ENCODE results near the gene NCAPD2. TPM values are rescaled to one million over a fixed set of nuclear protein-coding genes. Genes with fewer than 3 reads are reported as not detected.

Gene NCAPD2
- total and polyA plus RNA-seq, 7 donors: 3.9 to 13.4 (median 10.1) TPM

DNA sequence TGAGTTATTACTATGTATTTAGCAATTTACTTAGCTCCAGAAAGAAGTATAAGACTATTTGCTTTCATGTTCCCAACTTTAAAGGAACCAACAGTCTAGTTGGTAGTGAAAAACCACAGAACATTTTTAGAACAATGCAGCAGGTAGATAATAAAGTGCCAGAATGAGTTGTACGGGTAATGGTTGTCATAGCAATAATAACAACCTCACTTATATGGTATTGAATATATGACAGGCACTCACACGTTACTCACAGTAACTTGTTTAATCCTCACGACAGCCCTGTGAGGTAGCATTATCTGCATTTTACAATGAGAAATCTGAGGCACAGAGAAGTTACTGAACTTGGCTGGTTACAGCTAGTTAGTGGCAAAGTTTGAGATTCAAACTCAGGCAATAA is 29.8 kb downstream of the NCAPD2 start:
- peaks cover 18 to 100% of the 10 kb centered on the region in 2 donors for H3K36me3 ChIP-seq (ENCODE audit: insufficient read depth in 1 of 2, low read depth in 1 of 2)
- TF ChIP-seq, protein P1, sequence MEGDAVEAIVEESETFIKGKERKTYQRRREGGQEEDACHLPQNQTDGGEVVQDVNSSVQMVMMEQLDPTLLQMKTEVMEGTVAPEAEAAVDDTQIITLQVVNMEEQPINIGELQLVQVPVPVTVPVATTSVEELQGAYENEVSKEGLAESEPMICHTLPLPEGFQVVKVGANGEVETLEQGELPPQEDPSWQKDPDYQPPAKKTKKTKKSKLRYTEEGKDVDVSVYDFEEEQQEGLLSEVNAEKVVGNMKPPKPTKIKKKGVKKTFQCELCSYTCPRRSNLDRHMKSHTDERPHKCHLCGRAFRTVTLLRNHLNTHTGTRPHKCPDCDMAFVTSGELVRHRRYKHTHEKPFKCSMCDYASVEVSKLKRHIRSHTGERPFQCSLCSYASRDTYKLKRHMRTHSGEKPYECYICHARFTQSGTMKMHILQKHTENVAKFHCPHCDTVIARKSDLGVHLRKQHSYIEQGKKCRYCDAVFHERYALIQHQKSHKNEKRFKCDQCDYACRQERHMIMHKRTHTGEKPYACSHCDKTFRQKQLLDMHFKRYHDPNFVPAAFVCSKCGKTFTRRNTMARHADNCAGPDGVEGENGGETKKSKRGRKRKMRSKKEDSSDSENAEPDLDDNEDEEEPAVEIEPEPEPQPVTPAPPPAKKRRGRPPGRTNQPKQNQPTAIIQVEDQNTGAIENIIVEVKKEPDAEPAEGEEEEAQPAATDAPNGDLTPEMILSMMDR (IDR thresholded peaks at IDR 0.05): no peak
- intact Hi-C loops (cut with DNase I): no loop called here
- no peak overlapping the region for H3K27ac ChIP-seq
- no peaks in the 10 kb centered on the region for H3K9me3 ChIP-seq
- 90 to 96% (median 90%) methylated on average over 3 of the region's 3 CpGs for WGBS, 3 donors
- no peak for ATAC-seq
- no peak overlapping the region for H3K4me3 ChIP-seq
- no peak for DNase-seq
- no peaks in the 10 kb centered on the region for H3K27me3 ChIP-seq (ENCODE audit: insufficient read depth in 3 of 3, low read length in 2 of 3)
- H3K4me1 ChIP-seq: no peaks in the 10 kb centered on the region

DNA sequence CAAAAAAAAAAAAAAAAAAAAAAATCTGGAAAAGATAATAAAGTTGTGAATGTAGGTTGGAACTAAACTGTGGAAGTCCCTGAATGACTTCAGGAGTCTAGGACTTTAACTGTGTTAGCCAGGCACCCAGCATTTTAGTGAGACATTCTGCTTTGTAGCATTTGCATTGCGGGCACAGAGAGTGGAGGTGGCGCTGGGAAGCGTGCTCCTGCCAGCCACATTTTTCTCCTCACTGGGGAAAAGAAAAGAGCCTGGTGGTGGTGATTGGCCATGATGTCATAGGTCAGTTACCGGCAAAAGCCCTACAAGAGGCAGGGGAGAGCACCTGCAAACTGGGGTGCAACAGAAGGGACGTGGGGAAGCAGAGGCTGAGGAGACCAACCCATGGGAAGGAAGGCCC is 30.7 kb downstream of the NCAPD2 start:
- Histone ChIP-seq H3K27me3 (ENCODE audit: insufficient read depth in 3 of 3, low read length in 2 of 3) (no peaks in the 10 kb centered on the region), H3K4me1 (no peaks in the 10 kb centered on the region), H3K36me3 (ENCODE audit: insufficient read depth in 1 of 2, low read depth in 1 of 2) (peaks cover 18 to 100% of the 10 kb centered on the region in 2 donors), H3K4me3 (no peak overlapping the region), H3K9me3 (no peaks in the 10 kb centered on the region), H3K27ac (no peak overlapping the region)
- whole genome bisulfite sequencing, 3 donors: 92 to 96% (median 95%) methylated on average over 5 of the region's 5 CpGs
- ATAC-seq (no peak), DNase-seq (no peak)
- intact Hi-C loops (cut with DNase I): no loop called here
- TF ChIP-seq, protein P1 (IDR thresholded peaks at IDR 0.05): no peak

DNA sequence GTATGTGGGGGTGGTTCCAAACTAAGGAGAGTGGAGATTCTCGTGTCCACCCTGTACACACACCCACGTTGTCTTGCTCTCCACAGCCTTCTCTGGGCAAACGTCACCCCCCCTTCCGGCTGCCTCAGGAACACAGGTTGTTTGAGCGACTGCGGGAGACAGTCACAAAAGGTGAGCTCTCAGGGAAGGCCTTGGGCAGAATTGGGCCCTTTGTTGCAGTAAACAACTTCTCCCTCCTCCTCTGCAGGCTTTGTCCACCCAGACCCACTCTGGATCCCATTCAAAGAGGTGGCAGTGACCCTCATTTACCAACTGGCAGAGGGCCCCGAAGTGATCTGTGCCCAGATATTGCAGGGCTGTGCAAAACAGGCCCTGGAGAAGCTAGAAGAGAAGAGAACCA is 32.3 kb downstream of the NCAPD2 start:
- Histone ChIP-seq H3K27me3 (ENCODE audit: insufficient read depth in 3 of 3, low read length in 2 of 3) (no peaks in the 10 kb centered on the region), H3K27ac (no peak overlapping the region), H3K9me3 (no peaks in the 10 kb centered on the region), H3K4me1 (no peaks in the 10 kb centered on the region), H3K4me3 (no peak overlapping the region), H3K36me3 (ENCODE audit: insufficient read depth in 1 of 2, low read depth in 1 of 2) (peaks cover 15 to 100% of the 10 kb centered on the region in 2 donors)
- TF ChIP-seq, protein P1 (IDR thresholded peaks at IDR 0.05): no peak
- no peak for ATAC-seq
- intact Hi-C loops (cut with DNase I): no loop called here
- WGBS, 3 donors: 88 to 93% (median 90%) methylated on average over 7 of the region's 7 CpGs
- DNase-seq: no peak

DNA sequence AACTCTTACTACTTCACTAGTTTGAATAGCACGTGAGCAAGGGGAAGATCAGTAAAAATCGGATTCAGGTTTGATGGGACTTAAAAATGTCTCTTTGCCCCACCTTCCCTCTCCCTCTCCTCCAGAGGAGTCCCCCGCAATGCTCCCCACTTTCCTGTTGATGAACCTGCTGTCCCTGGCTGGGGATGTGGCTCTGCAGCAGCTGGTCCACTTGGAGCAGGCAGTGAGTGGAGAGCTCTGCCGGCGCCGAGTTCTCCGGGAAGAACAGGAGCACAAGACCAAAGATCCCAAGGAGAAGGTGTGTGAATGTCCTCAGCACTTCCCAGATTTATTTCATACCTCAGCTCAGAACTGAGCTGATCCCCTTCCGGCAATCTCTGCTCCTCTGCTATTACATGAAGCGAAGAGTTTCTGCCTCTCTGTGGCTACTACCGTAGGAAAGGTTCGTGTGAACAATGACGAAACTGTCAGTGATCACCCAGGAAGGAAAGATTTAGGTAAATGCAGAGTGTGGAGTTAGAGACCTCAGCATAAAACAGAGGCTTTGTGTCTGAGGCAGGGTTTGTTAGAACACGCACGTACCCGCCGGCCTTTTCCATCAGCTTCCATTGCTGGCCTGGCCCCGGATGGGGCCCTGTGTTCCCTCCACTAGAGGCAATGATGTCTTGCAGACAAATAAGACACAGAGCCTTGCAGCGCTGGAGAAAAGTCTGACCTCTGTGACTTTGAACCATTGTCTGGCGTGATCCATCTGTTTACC is 33.0 kb downstream of the NCAPD2 start:
- no peaks in the 10 kb centered on the region for H3K27me3 ChIP-seq (ENCODE audit: insufficient read depth in 3 of 3, low read length in 2 of 3)
- TF ChIP-seq, protein P1 (IDR thresholded peaks at IDR 0.05): no peak
- no peaks in the 10 kb centered on the region for H3K9me3 ChIP-seq
- 88 to 97% (median 91%) methylated on average over 19 of the region's 19 CpGs for WGBS, 3 donors
- peaks cover 6% of the 10 kb centered on the region for H3K4me1 ChIP-seq
- peaks cover 12 to 97% of the 10 kb centered on the region in 2 donors for H3K36me3 ChIP-seq (ENCODE audit: insufficient read depth in 1 of 2, low read depth in 1 of 2)
- DNase-seq (no peak), ATAC-seq (no peak)
- H3K4me3 ChIP-seq: no peak overlapping the region
- no peak overlapping the region for H3K27ac ChIP-seq
- intact Hi-C loops (cut with DNase I): no loop called here

DNA sequence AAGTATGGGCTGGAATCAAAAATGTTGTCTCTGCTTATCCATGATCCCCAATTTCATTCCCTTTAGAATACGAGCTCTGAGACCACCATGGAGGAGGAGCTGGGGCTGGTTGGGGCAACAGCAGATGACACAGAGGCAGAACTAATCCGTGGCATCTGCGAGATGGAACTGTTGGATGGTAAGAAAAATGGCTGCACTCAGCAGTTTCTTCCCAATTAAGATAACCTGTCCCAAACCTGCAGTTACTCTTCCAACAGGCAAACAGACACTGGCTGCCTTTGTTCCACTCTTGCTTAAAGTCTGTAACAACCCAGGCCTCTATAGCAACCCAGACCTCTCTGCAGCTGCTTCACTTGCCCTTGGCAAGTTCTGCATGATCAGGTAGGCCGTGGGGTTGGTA is 33.8 kb downstream of the NCAPD2 start:
- Histone ChIP-seq H3K27me3 (ENCODE audit: insufficient read depth in 3 of 3, low read length in 2 of 3) (no peaks in the 10 kb centered on the region), H3K36me3 (ENCODE audit: insufficient read depth in 1 of 2, low read depth in 1 of 2) (peaks cover 12 to 89% of the 10 kb centered on the region in 2 donors), H3K4me1 (peaks cover 14% of the 10 kb centered on the region), H3K9me3 (no peaks in the 10 kb centered on the region), H3K4me3 (no peak overlapping the region), H3K27ac (no peak overlapping the region)
- 79 to 92% (median 79%) methylated on average over 4 of the region's 4 CpGs for WGBS, 3 donors
- TF ChIP-seq, protein P1 (IDR thresholded peaks at IDR 0.05): no peak
- no peak for DNase-seq
- ATAC-seq: no peak
- intact Hi-C loops (cut with DNase I): no loop called here

Data from psoas muscle (tissue), 8 donors.